Liver (tissue), 9 donors: ENCODE results near the gene DVL1. TPM values are rescaled to one million over a fixed set of nuclear protein-coding genes. Genes with fewer than 3 reads are reported as not detected.

ENCODE experiments used
- DNase-seq: peaks from one replicate; pipeline ENCODE4 v3.0.0-alpha.2; 2017; ENCODE audit warnings: low spot score
- H3K27ac ChIP-seq, 2 donors: one replicate each; pipeline ENCODE4 v1.7.0; 2013; ENCODE audit warnings: inconsistent platforms in 2 of 2, low read length in 2 of 2, control low read depth in 1 of 2, low read depth in 1 of 2, mild to moderate bottlenecking in 1 of 2
- H3K27me3 ChIP-seq, 4 donors: one replicate each; pipeline versions ENCODE4 v1.6.1 to v1.7.0; 2013; ENCODE audit warnings: low read length in 3 of 4, inconsistent platforms in 1 of 4, mild to moderate bottlenecking in 1 of 4, moderate library complexity in 1 of 4; ENCODE audit not compliant: control insufficient read depth in 4 of 4, insufficient read depth in 4 of 4
- H3K36me3 ChIP-seq, 4 donors: one replicate each; pipeline versions ENCODE4 v1.6.1 to v1.7.0; 2013; ENCODE audit warnings: low read length in 3 of 4, mild to moderate bottlenecking in 3 of 4, low read depth in 1 of 4, moderate library complexity in 1 of 4; ENCODE audit not compliant: control insufficient read depth in 4 of 4, insufficient read depth in 3 of 4
- H3K4me1 ChIP-seq, 4 donors: one replicate each; pipeline versions ENCODE4 v1.6.1 to v1.7.0; 2013; ENCODE audit warnings: low read length in 3 of 4, mild to moderate bottlenecking in 3 of 4, moderate library complexity in 1 of 4; ENCODE audit not compliant: control insufficient read depth in 4 of 4, insufficient read depth in 4 of 4
- H3K4me3 ChIP-seq, 3 donors: one replicate each; pipeline versions ENCODE4 v1.6.1 to v1.7.0; 2013; ENCODE audit warnings: low read length in 3 of 3, control low read depth in 1 of 3, low read depth in 1 of 3, mild to moderate bottlenecking in 1 of 3
- H3K9ac ChIP-seq, 2 donors: one replicate each; pipeline ENCODE4 v1.7.0; 2013; ENCODE audit warnings: low read length in 2 of 2, mild to moderate bottlenecking in 2 of 2, moderate library complexity in 2 of 2, control low read depth in 1 of 2, low read depth in 1 of 2
- H3K9me3 ChIP-seq, 4 donors: one replicate each; pipeline versions ENCODE4 v1.6.1 to v1.7.0; 2013; ENCODE audit warnings: low read length in 3 of 4; ENCODE audit not compliant: control insufficient read depth in 4 of 4
- CTCF ChIP-seq: fragments of 150-350 bp; IDR thresholded peaks from 2 replicates; pipeline ENCODE4 v1.5.1; 2017; ENCODE audit warnings: improper control_type of control experiment, low read depth, low read length; ENCODE audit not compliant: missing input control
- EGR1 ChIP-seq, 2 donors: IDR thresholded peaks; 2 replicates each; pipeline ENCODE4 v1.6.1; 2016 to 2018; ENCODE audit warnings: antibody characterized with exemption in 2 of 2, low read depth in 2 of 2
- FOXA1 ChIP-seq: IDR thresholded peaks from 2 replicates; pipeline ENCODE4 v1.6.1; 2016; ENCODE audit warnings: antibody characterized with exemption
- FOXA2 ChIP-seq: IDR thresholded peaks from 2 replicates; pipeline ENCODE4 v1.6.1; 2016; ENCODE audit warnings: antibody characterized with exemption
- HNF4G ChIP-seq: IDR thresholded peaks from 2 replicates; pipeline ENCODE4 v1.6.1; 2016; ENCODE audit warnings: antibody characterized with exemption
- JUND ChIP-seq, 2 donors: IDR thresholded peaks; 2 replicates each; pipeline ENCODE4 v1.6.1; 2016; ENCODE audit warnings: antibody characterized with exemption in 2 of 2
- NR2F2 ChIP-seq: IDR thresholded peaks from 2 replicates; pipeline ENCODE4 v1.6.1; 2016; ENCODE audit warnings: antibody characterized with exemption
- RAD21 ChIP-seq, 2 donors: IDR thresholded peaks; 2 replicates each; pipeline ENCODE4 v1.6.1; 2016; ENCODE audit warnings: antibody characterized with exemption in 2 of 2, mild to moderate bottlenecking in 2 of 2
- RXRA ChIP-seq, 2 donors: IDR thresholded peaks; 2 replicates each; pipeline ENCODE4 v1.6.1; 2017 to 2018; ENCODE audit warnings: antibody characterized with exemption in 2 of 2, mild to moderate bottlenecking in 1 of 2
- SP1 ChIP-seq: IDR thresholded peaks from 2 replicates; pipeline ENCODE4 v1.6.1; 2018; ENCODE audit warnings: antibody characterized with exemption, mild to moderate bottlenecking
- TAF1 ChIP-seq: conservative IDR thresholded peaks from 2 replicates; pipeline ENCODE4 v1.6.1; 2016; ENCODE audit warnings: antibody characterized with exemption, mild to moderate bottlenecking
- YY1 ChIP-seq: IDR thresholded peaks from 2 replicates; pipeline ENCODE4 v1.6.1; 2016; ENCODE audit warnings: antibody characterized with exemption, mild to moderate bottlenecking
- WGBS: extraction: QIAGEN DNeasy Blood & Tissue Kit; methylation state at CpG from one replicate; pipeline ENCODE4 v1.1.7; 2013; 5-methylcytosine and 5-hydroxymethylcytosine counted together
- polyA plus RNA-seq, 2 donors: library from polyadenylated mRNA; stranded (reverse) in 1 of 2; unstranded in 1 of 2; fragments of 200-250 nt in 1 of 2; fragments of >200 nt in 1 of 2; fragmentation: Nextera tagmentation in 1 of 2; extraction: Ambion mirVana in 1 of 2; gene quantifications; one replicate each; pipeline versions ENCODE4 v1.2.1 to v1.2.3, GENCODE V29; 2013 to 2015
- total RNA-seq, 2 donors: library from RNA; depleted of rRNA; stranded (reverse); fragments of >200 nt; gene quantifications; one replicate each; pipeline ENCODE4 v1.2.3, GENCODE V29; 2014
- TF ChIP-seq, protein P1 (sequence below): IDR thresholded peaks from 2 replicates; pipeline ENCODE4 v1.6.1; 2016; ENCODE audit warnings: antibody characterized with exemption
- TF ChIP-seq, protein P2 (sequence below): IDR thresholded peaks from 2 replicates; pipeline ENCODE4 v1.6.1; 2016; ENCODE audit warnings: antibody characterized with exemption
- TF ChIP-seq, protein P3 (sequence below): IDR thresholded peaks from 2 replicates; pipeline ENCODE4 v1.6.1; 2016; ENCODE audit warnings: antibody characterized with exemption, mild to moderate bottlenecking
- TF ChIP-seq, protein P4 (sequence below): IDR thresholded peaks from 2 replicates; pipeline ENCODE4 v1.6.1; 2016; ENCODE audit warnings: antibody characterized with exemption
- donor health status: healthy.
- donor health status: healthy.
- donor health status: healthy.
- donor health status: healthy.
- donor health status: healthy.

DVL1 gene
- total RNA-seq (10 to 100 TPM; 20.4 to 41.2 TPM), polyA plus RNA-seq (10 to 100 TPM in 1 of 2 donors, 1 to 10 TPM in 1; 5.7 to 29.2 TPM)

DNA sequence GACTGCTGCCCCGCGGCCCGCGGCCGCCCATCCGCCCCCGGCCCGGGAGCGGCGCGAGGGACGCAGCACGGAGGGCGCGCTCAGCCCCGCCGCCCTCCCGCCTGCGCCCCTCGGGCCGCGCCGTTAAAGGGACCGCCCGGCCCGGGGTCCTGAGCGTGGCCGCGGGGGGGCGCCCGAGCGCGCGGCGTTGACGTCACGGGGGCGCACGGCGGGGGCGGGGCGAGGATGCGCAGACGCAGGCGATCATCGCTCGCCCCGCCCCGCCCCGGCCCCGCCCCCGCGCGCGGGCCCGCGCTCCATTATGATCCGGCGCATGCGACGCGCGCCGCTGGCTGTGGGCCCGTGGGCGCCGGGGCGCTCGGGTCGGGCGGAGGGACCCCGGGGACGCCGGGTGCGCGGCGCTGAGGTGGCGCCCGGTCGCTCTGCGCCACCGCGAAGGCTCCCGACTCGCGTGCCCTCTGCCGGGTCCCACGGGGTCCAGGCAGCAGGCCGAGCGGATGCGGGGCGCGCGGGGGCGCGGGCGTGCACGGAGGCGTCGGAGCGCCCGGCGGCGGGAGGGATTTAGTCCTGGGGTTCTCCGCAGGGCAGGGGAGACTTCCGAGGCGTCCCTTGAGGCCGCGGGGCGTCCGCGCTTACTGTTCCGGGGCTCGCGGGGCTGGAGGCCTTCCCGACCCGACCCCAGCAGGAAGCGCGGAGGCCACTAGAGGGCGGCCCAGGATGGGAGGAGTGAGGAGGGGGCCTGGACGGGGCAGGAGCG lies at the start of gene DVL1:
Gene DVL1 (minus strand): TSS at position 163 of the 757 bp plus-strand sequence. CDS start 353 bp downstream, outside the sequence.
- WGBS: under 1% methylated on average over 122 of the region's 122 CpGs
- peak; percentile 82 for DNase-seq

GRCh38 chr1:1398677-1399186 lies 49.5 kb upstream of the DVL1 start:
- no peak for DNase-seq
- Histone ChIP-seq H3K4me1 (peaks cover 4 to 52% (median 43%) of the 10 kb centered on the region in 4 donors), H3K4me3 (peak overlapping the region; percentile 92 to 96 (median 96)), H3K9ac (peak overlapping the region; percentile 46 to 72), H3K27ac (peak overlapping the region; percentile 73 to 75), H3K27me3 (no peaks in the 10 kb centered on the region), H3K36me3 (peaks cover 17 to 36% (median 25%) of the 10 kb centered on the region in 4 donors), H3K9me3 (no peaks in the 10 kb centered on the region)
- WGBS: under 1% methylated on average over 54 of the region's 54 CpGs
- no peak for TF ChIP-seq JUND (IDR thresholded peaks at IDR 0.05)
- TF ChIP-seq HNF4G: no peak
- TF ChIP-seq RXRA (IDR thresholded peaks at IDR 0.05): no peak
- no peak for TF ChIP-seq FOXA1
- TF ChIP-seq CTCF: no peak
- TF ChIP-seq SP1: no peak
- no peak for TF ChIP-seq EGR1 (IDR thresholded peaks at IDR 0.05; ENCODE audit: low read depth in 2 of 2)
- TF ChIP-seq, protein P1, sequence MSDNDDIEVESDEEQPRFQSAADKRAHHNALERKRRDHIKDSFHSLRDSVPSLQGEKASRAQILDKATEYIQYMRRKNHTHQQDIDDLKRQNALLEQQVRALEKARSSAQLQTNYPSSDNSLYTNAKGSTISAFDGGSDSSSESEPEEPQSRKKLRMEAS: no peak
- TF ChIP-seq, protein P2, sequence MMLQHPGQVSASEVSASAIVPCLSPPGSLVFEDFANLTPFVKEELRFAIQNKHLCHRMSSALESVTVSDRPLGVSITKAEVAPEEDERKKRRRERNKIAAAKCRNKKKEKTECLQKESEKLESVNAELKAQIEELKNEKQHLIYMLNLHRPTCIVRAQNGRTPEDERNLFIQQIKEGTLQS: no peak
- TF ChIP-seq RAD21 (IDR thresholded peaks at IDR 0.05): no peak
- TF ChIP-seq TAF1: no peak
- TF ChIP-seq, protein P3, sequence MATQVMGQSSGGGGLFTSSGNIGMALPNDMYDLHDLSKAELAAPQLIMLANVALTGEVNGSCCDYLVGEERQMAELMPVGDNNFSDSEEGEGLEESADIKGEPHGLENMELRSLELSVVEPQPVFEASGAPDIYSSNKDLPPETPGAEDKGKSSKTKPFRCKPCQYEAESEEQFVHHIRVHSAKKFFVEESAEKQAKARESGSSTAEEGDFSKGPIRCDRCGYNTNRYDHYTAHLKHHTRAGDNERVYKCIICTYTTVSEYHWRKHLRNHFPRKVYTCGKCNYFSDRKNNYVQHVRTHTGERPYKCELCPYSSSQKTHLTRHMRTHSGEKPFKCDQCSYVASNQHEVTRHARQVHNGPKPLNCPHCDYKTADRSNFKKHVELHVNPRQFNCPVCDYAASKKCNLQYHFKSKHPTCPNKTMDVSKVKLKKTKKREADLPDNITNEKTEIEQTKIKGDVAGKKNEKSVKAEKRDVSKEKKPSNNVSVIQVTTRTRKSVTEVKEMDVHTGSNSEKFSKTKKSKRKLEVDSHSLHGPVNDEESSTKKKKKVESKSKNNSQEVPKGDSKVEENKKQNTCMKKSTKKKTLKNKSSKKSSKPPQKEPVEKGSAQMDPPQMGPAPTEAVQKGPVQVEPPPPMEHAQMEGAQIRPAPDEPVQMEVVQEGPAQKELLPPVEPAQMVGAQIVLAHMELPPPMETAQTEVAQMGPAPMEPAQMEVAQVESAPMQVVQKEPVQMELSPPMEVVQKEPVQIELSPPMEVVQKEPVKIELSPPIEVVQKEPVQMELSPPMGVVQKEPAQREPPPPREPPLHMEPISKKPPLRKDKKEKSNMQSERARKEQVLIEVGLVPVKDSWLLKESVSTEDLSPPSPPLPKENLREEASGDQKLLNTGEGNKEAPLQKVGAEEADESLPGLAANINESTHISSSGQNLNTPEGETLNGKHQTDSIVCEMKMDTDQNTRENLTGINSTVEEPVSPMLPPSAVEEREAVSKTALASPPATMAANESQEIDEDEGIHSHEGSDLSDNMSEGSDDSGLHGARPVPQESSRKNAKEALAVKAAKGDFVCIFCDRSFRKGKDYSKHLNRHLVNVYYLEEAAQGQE: no peak

More for the DNA sequence above, at the start of gene DVL1:
- TF ChIP-seq SP1 (no peak), EGR1 (IDR thresholded peaks at IDR 0.05; ENCODE audit: low read depth in 2 of 2) (no peak), TAF1 (no peak), FOXA2 (no peak), RAD21 (IDR thresholded peaks at IDR 0.05) (peak in 1 of 2 donors; percentile 62), YY1 (no peak), NR2F2 (no peak), CTCF (peak; percentile 43)
- TF ChIP-seq, protein P4, sequence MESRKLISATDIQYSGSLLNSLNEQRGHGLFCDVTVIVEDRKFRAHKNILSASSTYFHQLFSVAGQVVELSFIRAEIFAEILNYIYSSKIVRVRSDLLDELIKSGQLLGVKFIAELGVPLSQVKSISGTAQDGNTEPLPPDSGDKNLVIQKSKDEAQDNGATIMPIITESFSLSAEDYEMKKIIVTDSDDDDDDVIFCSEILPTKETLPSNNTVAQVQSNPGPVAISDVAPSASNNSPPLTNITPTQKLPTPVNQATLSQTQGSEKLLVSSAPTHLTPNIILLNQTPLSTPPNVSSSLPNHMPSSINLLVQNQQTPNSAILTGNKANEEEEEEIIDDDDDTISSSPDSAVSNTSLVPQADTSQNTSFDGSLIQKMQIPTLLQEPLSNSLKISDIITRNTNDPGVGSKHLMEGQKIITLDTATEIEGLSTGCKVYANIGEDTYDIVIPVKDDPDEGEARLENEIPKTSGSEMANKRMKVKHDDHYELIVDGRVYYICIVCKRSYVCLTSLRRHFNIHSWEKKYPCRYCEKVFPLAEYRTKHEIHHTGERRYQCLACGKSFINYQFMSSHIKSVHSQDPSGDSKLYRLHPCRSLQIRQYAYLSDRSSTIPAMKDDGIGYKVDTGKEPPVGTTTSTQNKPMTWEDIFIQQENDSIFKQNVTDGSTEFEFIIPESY: no peak
- TF ChIP-seq, protein P1: no peak
- Histone ChIP-seq H3K4me3 (peak within 1 kb of the TSS; percentile 74 to 94 (median 79)), H3K27ac (peak within 1 kb of the TSS; percentile 64 to 87), H3K27me3 (peaks cover 0 to 2% (median 0%) of the 10 kb centered on the region in 4 donors), H3K4me1 (peaks cover 28 to 60% (median 42%) of the 10 kb centered on the region in 4 donors), H3K9me3 (no peaks in the 10 kb centered on the region), H3K9ac (peak within 1 kb of the TSS; percentile 74 to 75), H3K36me3 (no peaks in the 10 kb centered on the region)
